ENCODE measurements around the gene VEPH1.

GRCh38 chr3:157362348-157362747 lies 140.9 kb downstream of the VEPH1 start:
- TF ChIP-seq KLF13 (tag; IDR thresholded peaks at IDR 0.05; ENCODE audit: borderline replicate concordance, low read depth) (no peak), ZFX (CRISPR knock-in tag; IDR thresholded peaks at IDR 0.05) (no peak), CGGBP1 (CRISPR knock-in tag; IDR thresholded peaks at IDR 0.05) (no peak), NFATC3 (IDR thresholded peaks at IDR 0.05) (no peak), SLC30A9 (CRISPR knock-in tag; IDR thresholded peaks at IDR 0.05) (no peak), ZC3H4 (CRISPR knock-in tag; IDR thresholded peaks at IDR 0.05; ENCODE audit: borderline replicate concordance) (no peak), ELF1 (tag; IDR thresholded peaks at IDR 0.05) (no peak), NRF1 (conservative IDR thresholded peaks at IDR 0.05 in 1 of 2, IDR thresholded peaks at IDR 0.05 in 1 of 2) (no peak), NKRF (IDR thresholded peaks at IDR 0.05; ENCODE audit: borderline replicate concordance) (no peak), JUN (IDR thresholded peaks at IDR 0.05; ENCODE audit: borderline replicate concordance, low read depth, low read length) (no peak), JUN (CRISPR knock-in tag; IDR thresholded peaks at IDR 0.05; ENCODE audit: borderline replicate concordance) (no peak)
